PFSK-1 (cell line): ENCODE results near the gene PIGV.

Experiments used
- FOXP2 ChIP-seq: optimal IDR thresholded peaks from 2 replicates; pipeline ENCODE3; 2011; ENCODE audit warnings: borderline replicate concordance, control low read depth, inconsistent platforms; ENCODE audit not compliant: insufficient read depth; ENCODE audit errors: extremely low read length, extremely low read depth
- POLR2AphosphoS5 ChIP-seq: IDR thresholded peaks from 2 replicates; pipeline ENCODE4 v1.6.1; 2012; ENCODE audit warnings: low read depth, mild to moderate bottlenecking, control low read depth, low read length, moderate library complexity
- SIN3A ChIP-seq: IDR thresholded peaks from 2 replicates; pipeline ENCODE4 v1.6.1; 2012; ENCODE audit warnings: mild to moderate bottlenecking, low read length, moderate library complexity, borderline replicate concordance; ENCODE audit not compliant: insufficient read depth
- TAF1 ChIP-seq: IDR thresholded peaks from 2 replicates; pipeline ENCODE4 v1.6.1; 2012; ENCODE audit warnings: low read length, control low read depth, borderline replicate concordance; ENCODE audit not compliant: insufficient read depth
- TF ChIP-seq, protein P1 (sequence below), 2 experiments: IDR thresholded peaks; 2 replicates each; pipeline versions ENCODE4 v1.6.1 to v1.8.0; 2011 to 2012; ENCODE audit warnings: low read depth in 2 of 2, low read length in 2 of 2, control low read depth in 1 of 2, inconsistent platforms in 1 of 2, mild to moderate bottlenecking in 1 of 2, moderate library complexity in 1 of 2; ENCODE audit not compliant: insufficient read depth in 1 of 2

Gene PIGV

DNA sequence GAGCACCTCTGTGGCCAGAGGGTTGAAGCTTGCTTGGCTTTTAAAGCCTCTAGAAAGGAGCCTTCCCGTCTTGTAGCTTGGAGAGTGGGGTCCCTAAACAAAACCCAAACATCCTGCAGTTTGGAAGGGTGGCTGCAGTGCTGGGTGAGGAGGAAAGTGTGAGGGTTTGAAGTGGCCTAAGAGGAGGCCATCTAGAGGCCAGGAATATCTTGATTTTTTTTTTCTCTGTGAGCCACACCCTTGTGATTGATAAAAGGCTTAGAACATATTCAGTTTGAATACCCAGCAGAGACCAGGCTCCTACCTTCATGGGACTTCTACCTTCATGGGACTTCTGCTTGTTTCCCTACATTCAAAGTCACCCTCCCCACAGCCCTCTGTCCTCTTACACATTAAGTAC, 37.3 kb upstream of the PIGV start:
- TF ChIP-seq POLR2AphosphoS5 (no peak), TAF1 (no peak), FOXP2 (no peak), SIN3A (no peak)
- TF ChIP-seq, protein P1, sequence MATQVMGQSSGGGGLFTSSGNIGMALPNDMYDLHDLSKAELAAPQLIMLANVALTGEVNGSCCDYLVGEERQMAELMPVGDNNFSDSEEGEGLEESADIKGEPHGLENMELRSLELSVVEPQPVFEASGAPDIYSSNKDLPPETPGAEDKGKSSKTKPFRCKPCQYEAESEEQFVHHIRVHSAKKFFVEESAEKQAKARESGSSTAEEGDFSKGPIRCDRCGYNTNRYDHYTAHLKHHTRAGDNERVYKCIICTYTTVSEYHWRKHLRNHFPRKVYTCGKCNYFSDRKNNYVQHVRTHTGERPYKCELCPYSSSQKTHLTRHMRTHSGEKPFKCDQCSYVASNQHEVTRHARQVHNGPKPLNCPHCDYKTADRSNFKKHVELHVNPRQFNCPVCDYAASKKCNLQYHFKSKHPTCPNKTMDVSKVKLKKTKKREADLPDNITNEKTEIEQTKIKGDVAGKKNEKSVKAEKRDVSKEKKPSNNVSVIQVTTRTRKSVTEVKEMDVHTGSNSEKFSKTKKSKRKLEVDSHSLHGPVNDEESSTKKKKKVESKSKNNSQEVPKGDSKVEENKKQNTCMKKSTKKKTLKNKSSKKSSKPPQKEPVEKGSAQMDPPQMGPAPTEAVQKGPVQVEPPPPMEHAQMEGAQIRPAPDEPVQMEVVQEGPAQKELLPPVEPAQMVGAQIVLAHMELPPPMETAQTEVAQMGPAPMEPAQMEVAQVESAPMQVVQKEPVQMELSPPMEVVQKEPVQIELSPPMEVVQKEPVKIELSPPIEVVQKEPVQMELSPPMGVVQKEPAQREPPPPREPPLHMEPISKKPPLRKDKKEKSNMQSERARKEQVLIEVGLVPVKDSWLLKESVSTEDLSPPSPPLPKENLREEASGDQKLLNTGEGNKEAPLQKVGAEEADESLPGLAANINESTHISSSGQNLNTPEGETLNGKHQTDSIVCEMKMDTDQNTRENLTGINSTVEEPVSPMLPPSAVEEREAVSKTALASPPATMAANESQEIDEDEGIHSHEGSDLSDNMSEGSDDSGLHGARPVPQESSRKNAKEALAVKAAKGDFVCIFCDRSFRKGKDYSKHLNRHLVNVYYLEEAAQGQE (IDR thresholded peaks at IDR 0.05; ENCODE audit: insufficient read depth in 1 of 2, low read depth in 2 of 2, low read length in 2 of 2): no peak

- TF ChIP-seq TAF1 (no peak), FOXP2 (no peak), SIN3A (no peak), POLR2AphosphoS5 (no peak)
- TF ChIP-seq, protein P1 (IDR thresholded peaks at IDR 0.05; ENCODE audit: insufficient read depth in 1 of 2, low read depth in 2 of 2, low read length in 2 of 2): no peak
These were observed 35.2 kb upstream of the PIGV start for GRCh38 chr1:26752519-26752918.

DNA sequence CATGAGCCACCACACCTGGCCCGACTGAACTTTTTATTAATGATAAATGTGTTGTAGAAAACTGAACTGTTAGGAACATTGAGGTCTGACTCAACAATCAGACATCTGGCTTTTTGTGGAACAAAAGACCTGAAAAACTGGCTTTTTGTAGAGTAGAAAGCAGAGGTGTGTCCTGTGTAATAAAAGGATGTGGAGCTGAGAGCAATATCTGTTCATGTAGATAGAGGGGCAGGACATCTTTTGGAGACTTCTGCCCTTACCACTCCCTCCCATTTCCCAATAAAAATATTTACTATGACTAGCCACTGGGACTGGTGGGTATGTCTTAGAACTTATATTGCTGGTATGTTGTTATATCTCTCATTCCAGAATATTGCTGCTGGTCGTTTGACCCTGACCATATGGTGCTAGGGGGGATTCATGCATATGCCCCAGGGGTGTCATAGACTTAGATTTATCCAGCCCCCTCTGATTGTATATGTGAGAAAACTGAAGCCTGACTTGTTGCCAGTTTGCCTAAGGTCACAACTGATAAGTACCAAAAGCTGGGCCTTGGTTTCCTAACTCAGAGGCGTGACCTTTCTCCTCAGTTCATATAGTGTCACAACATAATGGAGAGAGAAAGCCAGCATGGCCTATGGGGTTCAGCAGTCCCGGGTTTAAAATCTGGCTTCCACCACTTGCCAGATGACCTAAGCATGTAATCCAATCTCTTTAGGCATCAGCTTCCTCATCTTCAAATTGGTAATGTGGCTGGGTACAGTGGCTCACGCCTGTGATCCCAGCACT, 33.5 kb upstream of the PIGV start:
- TF ChIP-seq POLR2AphosphoS5: no peak
- no peak for TF ChIP-seq SIN3A
- TF ChIP-seq, protein P1 (IDR thresholded peaks at IDR 0.05; ENCODE audit: insufficient read depth in 1 of 2, low read depth in 2 of 2, low read length in 2 of 2): no peak
- TF ChIP-seq FOXP2: no peak
- TF ChIP-seq TAF1: no peak

GRCh38 chr1:26758358-26758757, 29.4 kb upstream of the PIGV start:
- no peak for TF ChIP-seq POLR2AphosphoS5
- no peak for TF ChIP-seq SIN3A
- TF ChIP-seq, protein P1 (IDR thresholded peaks at IDR 0.05; ENCODE audit: insufficient read depth in 1 of 2, low read depth in 2 of 2, low read length in 2 of 2): no peak
- TF ChIP-seq TAF1: no peak
- no peak for TF ChIP-seq FOXP2
